Astrocyte of the cerebellum (primary cell): ENCODE data around the gene SMIM13.
"Not testable (repeated sequence)": the region's sequence is repeated elsewhere in the genome, so short reads cannot be mapped to it uniquely, and the experiment has no call there.

Experiments used
- DNase-seq: peaks from one replicate; pipeline ENCODE4 v3.0.0-alpha.2; 2011; ENCODE audit warnings: low read depth
- H3K4me3 ChIP-seq: 2 replicates; pipeline ENCODE4 v1.5.1; 2011; ENCODE audit warnings: mild to moderate bottlenecking, low read depth, low read length, moderate library complexity
- CTCF ChIP-seq: IDR thresholded peaks from 2 replicates; pipeline ENCODE4 v1.5.1; 2012; ENCODE audit warnings: low read length, low read depth, moderate library complexity, mild to moderate bottlenecking; ENCODE audit errors: missing control alignments
- in situ Hi-C: cut with HindIII; loops from 2 replicates; pipeline ENCODE4 v1.10.0; 2017; ENCODE audit warnings: low sequenced_read_pairs

Gene SMIM13

GRCh38 chr6:11113038-11113437 lies 19.4 kb downstream of the SMIM13 start:
- no peak overlapping the region for H3K4me3 ChIP-seq
- DNase-seq = no peak
- TF ChIP-seq CTCF = no peak
- in situ Hi-C loops = no loop called here

GRCh38 chr6:11115808-11116536 lies 22.3 kb downstream of the SMIM13 start:
- in situ Hi-C loops, DNase-seq: not testable (repeated sequence)

GRCh38 chr6:11120271-11121005 lies 26.8 kb downstream of the SMIM13 start:
- in situ Hi-C loops = no loop called here
- no peak for TF ChIP-seq CTCF
- no peak for DNase-seq
- no peak overlapping the region for H3K4me3 ChIP-seq

More at GRCh38 chr6:11115808-11116536, 22.3 kb downstream of the SMIM13 start:
- H3K4me3 ChIP-seq = not testable (repeated sequence)

- no peak overlapping the region for H3K4me3 ChIP-seq
- no peak for TF ChIP-seq CTCF
- DNase-seq = peak; percentile 76
- in situ Hi-C loops = no loop called here
Measured at GRCh38 chr6:11121851-11122250, 28.2 kb downstream of the SMIM13 start.

GRCh38 chr6:11122380-11122779 lies 28.7 kb downstream of the SMIM13 start:
- no peak for DNase-seq
- in situ Hi-C loops = no loop called here
- TF ChIP-seq CTCF = no peak
- no peak overlapping the region for H3K4me3 ChIP-seq

GRCh38 chr6:11123978-11124377 lies 30.3 kb downstream of the SMIM13 start:
- in situ Hi-C loops = no loop called here
- DNase-seq = no peak
- peak; percentile 29 for TF ChIP-seq CTCF
- no peak overlapping the region for H3K4me3 ChIP-seq

GRCh38 chr6:11126876-11127275 lies 33.2 kb downstream of the SMIM13 start:
- TF ChIP-seq CTCF = no peak
- in situ Hi-C loops = no loop called here
- no peak overlapping the region for H3K4me3 ChIP-seq
- DNase-seq = peak; percentile 32
